Measurements from ENCODE around the gene OR51I2.

Gene OR51I2

DNA sequence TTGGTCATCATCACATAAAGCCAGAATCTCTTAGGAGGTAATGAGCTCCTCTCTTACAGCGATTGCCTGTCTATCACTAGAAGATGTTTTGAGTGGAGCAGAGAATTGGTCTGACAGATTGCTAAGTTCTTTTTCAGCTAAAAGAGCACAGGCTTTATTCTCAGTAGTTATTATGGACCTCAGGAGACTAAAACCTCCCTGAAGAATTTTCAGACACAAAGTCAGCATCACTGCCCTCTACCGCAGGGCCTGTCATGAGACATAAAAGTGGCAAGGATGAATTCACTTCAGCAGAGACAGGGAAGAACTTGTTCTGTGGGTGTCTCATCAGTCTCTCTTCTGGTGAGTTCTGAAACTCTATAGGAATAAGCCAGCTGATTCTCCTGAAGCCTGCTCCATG, at the start of gene OR51I2:
OR51I2 (plus strand) TSS at position 301 of the 400 bp plus-strand sequence. CDS start 4,166 bp downstream, outside the sequence.
- DNase-seq, result no peak

- DNase-seq, result no peak
These were observed 44.0 kb upstream of the OR51I2 start for GRCh38 chr11:5405173-5405572.

GRCh38 chr11:5420993-5421392, 28.1 kb upstream of the OR51I2 start:
- no peak for DNase-seq

- no peak for DNase-seq
These were observed 27.3 kb upstream of the OR51I2 start, which contains the start of gene OR51Q1 for GRCh38 chr11:5421811-5422210. OR51Q1 (plus strand) TSS chr11:5422111; CDS start chr11:5422201, 90 bp downstream.

- DNase-seq, result no peak
These were observed 26.0 kb upstream of the OR51I2 start for GRCh38 chr11:5423131-5423530.

DNA sequence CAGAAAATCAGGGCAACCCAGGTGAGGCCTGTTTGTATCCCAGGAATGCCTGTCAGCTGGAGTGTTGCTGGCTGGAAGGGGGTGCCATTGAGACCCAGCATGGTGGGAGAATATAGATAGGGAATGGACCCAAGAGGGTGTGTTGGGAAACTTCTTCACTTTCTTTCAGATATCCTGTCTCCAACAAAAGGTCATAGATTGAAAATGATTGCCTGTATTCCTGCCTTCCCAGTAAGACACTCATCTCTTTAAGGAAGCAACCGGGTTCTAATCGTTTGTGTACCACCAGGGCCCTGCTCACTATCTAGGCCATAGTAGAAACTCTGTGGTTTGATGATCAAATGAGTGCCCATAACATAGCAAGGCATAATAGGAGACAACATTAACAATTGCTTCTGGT, 7.7 kb upstream of the OR51I2 start, which contains the start of gene OR51I1:
OR51I1 (minus strand) TSS at position 101 of the 400 bp plus-strand sequence; CDS start at position 101, 0 bp downstream.
- DNase-seq, result no peak

DNA sequence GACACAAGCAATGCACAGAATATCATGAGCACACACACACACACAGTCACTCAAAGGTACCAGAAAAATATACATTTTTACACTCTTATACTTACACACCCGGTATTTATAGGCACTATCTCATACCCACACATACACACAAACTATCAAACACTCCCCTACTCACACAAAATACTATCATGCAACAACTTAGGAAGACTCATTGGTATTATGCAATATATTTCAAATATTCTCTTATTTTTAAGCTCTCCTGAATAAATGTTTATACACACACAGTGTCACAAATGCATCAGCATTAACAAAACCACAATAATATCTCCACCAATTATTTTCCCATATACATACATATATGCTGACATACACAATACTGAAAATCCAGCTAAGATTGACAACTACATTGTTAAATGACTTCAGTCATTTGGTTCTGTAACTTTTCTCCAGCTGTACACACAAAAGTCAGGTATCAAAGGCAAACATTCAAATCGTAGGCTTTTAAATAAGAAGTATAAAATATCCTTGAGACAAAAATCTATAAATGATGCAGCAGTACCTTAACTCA, 5.2 kb upstream of the OR51I2 start:
- no peak for DNase-seq

DNA sequence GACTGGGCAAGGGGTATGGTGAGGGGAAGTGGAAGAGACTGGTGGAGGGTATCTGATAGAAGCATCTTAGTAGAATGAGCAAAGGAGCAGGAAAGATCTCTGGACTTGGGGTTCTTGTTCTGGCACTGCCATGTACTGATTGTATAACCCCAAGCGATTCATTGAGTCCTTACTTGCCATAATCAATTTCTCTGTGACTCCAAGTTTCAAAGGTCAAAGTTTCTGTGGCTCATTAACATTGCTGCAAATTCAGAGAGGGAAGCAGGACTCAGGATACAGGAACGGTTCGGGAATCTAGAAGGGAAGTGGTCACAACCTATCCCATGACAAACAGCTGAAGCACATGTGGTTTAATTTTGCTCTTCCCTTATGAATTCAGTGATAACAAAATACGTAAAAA, 309 bp downstream of the OR51I2 start:
- DNase-seq, result no peak

DNA sequence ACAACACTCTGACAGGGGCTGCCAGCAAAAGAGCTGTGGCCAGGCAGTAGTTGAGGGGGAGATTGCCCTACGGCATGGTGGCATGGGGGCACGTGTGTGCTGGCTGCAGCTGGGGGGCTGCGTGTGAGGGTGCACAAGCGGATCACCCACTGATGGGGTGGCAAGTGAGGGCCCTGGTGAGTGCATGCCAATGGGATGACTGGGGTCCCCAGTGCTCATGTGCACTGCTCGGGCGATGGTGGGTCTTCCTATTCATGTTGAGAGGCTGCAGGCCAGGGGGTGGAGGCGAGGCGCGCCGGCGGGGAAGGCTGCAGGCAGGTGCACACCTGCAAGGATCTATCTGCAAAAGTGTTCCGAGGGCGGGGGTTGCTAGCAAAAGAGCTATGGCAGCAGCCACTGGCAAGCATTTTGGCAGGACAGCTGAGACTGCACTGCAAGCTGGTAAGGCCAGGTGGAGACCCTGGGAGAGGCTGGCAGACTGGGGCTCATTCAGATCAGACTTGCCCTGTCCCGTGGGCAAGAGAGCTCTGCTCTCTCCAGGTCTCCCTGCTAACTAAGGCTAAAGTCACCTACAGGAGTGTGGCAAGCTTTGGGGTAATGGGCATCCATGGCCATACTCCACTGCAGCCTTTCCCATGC, 12.0 kb downstream of the OR51I2 start:
- DNase-seq, result no peak

DNA sequence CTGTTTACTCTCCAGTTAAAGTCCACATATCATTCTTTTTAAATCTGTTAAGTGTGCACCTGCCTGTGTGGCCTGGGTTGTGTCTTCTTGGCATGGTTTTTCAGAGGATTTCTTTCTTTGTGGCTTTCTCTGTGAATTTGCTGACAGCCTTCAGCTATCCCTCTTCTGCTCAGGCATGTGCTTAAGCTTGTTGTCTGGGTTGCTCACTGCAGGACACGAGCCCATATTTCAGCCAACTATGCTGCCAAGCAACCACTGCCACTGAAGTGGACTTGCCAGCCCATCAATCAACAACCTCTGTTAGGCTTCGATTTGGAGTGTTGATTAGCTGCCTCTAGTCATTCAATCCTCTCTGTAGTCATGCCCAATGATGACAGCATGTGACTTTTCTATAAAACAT, 18.4 kb downstream of the OR51I2 start:
- DNase-seq, result no peak

DNA sequence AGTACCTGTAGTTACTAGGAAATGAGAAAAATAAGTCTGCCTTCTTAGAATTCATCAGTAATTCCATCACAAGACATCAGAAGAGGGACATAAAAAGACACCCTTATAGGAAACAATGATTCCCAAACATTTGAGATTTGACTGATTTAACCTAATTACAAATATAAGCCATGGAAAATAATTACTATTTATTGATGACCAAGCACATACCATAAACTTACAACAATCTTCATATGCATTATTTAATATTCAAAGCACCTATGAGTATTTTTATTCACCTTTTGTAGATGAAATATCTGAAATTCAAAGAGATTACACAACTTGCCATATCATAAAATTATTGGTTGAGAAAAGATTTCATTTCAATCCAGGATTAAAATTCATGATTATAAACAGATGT, 24.8 kb downstream of the OR51I2 start:
- DNase-seq, result no peak

- DNase-seq, result peak; percentile 0
These were observed 27.2 kb downstream of the OR51I2 start for GRCh38 chr11:5476186-5476819.

DNA sequence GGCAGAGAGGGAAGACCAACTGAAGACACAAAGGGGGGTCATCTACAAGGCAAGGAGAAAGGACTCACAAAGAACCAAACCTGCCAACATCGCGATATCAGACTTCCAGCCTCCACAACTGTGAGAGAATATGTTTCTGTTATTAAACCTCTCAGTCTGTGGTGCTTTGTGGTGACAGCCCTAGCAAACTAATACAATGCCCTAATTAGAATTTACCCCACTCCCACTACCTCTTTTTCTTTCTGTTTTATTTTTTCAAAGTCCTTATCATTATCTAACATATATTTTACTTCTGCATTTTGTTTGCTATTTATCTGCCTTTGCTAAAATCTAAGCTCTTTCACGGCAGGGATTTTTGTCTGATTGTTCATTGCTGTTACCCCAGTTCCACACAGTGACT, 36.9 kb downstream of the OR51I2 start:
- no peak for DNase-seq

- no peak for DNase-seq
These were observed 37.3 kb downstream of the OR51I2 start for GRCh38 chr11:5486421-5486820.

DNA sequence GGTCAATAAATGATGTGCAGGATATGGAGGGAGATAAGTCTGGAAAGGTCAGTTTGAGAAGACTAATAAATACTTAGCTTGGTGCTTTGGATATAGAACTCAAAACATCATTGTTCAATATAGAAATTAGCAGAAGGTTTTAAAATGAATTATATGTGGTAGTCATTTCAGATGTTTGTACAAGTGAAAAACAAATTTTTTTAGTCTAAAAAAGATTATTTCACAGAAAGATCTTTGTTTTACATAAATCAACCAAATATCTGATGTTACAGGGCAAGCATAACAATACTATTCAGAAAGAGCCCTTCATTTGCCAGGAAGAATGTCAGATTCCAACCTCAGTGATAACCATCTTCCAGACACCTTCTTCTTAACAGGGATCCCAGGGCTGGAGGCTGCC, 39.3 kb downstream of the OR51I2 start, which contains the start of gene OR52D1:
OR52D1 (plus strand) TSS at position 301 of the 400 bp plus-strand sequence; CDS start at position 323, 22 bp downstream.
- no peak for DNase-seq

GRCh38 chr11:5488798-5489399, 39.8 kb downstream of the OR51I2 start:
- DNase-seq, result no peak

GRCh38 chr11:5489576-5490357, 40.6 kb downstream of the OR51I2 start:
- no peak for DNase-seq

DNA sequence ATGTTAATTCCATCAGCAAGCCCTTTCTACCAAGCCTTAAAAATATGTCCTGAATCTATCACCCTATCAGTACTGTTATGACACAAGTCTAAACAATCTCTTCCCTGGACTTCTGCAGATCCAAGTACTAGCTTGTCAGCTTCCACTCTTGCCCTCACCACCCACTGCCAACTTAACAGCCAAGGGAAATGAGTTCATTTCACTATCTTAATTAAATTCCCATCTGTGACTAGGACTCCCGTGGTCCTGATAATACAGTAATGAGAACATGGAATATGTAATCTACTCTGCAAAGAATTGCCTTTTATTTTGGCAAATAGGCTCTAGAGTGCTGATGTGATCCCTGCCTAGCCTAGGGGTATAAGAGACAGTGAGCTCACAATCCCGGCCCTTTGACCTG, 50.5 kb downstream of the OR51I2 start:
- DNase-seq, result no peak

DNA sequence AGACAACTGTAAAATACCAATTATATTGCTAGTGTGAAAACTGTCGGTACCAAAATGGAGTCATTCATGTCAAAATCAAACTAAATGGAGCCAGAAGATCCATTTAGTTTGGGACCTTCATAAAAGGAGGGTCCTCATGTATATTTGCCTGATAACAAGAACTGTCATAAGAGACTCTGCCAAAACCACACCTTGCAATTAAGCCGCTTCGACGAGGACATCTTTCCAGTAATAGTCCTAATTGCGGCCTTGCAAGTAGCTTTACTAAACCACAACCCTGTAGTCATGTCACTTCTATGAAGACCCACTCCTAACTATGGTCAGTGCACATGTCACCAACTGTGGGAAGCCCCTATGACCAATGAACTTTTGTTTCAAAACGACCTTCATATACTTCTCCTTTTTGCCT, 51.3 kb downstream of the OR51I2 start:
- no peak for DNase-seq

DNA sequence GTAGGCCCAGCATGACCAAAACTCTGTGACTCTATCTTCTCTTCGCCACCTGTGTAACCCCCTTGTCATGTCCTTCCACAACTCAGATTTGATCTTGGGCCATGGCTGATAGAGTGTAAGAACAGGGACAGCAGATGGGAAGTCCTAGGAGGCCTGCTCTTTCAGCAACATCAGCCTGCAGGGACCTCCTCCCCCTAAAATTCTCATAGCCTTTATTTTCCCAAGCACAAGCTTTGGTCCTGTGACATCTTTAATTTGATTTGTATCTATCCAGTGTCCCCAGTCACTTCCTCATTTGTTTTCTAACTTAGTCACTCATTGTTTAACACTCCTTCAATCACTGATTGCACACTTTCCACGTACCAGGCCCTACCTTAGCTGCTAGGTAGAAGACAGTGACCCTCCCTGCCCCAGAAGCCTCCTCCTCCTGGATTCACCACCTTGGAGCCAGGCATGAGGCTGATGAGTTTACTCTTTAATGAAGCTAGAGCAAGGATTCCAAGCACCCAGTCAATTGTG, 55.3 kb downstream of the OR51I2 start:
- DNase-seq, result no peak

GRCh38 chr11:5505363-5506048, 56.4 kb downstream of the OR51I2 start:
- no peak for DNase-seq

All from SHP77 treated with DMSO at 0.1 percent for 48 hours (cell line).